Ascending aorta (tissue), 2 donors: ENCODE results near the gene CENPP. TPM values are rescaled to one million over a fixed set of nuclear protein-coding genes. Genes with fewer than 3 reads are reported as not detected.

Experiments used
- DNase-seq, 2 donors: peaks; one replicate each; pipeline ENCODE4 v3.0.0-alpha.2; 2019; ENCODE audit warnings: low spot score in 2 of 2
- H3K27ac ChIP-seq, 2 donors: fragments of 200-600 bp; sonication (generic); one replicate each; pipeline ENCODE4 v1.5.1; 2016 to 2017; ENCODE audit warnings: mild to moderate bottlenecking in 1 of 2
- H3K27me3 ChIP-seq: fragments of 200-600 bp; sonication (generic); one replicate; pipeline ENCODE4 v1.5.1; 2017
- H3K36me3 ChIP-seq, 2 donors: fragments of 200-600 bp; sonication (generic); one replicate each; pipeline ENCODE4 v1.5.1; 2016
- H3K4me1 ChIP-seq, 2 donors: fragments of 200-600 bp; sonication (generic); one replicate each; pipeline ENCODE4 v1.5.1; 2016 to 2017; ENCODE audit warnings: mild to moderate bottlenecking in 1 of 2
- H3K4me3 ChIP-seq, 2 donors: fragments of 200-600 bp; sonication (generic); one replicate each; pipeline ENCODE4 v1.5.1; 2016 to 2017; ENCODE audit warnings: mild to moderate bottlenecking in 1 of 2
- H3K9me3 ChIP-seq, 2 donors: fragments of 200-600 bp; sonication (generic); one replicate each; pipeline ENCODE4 v1.5.1; 2016
- CTCF ChIP-seq, 3 experiments: fragments of 200-600 bp in 2 of 3; fragments of 450-650 bp in 1 of 3; sonication (generic) in 2 of 3; IDR thresholded peaks; one replicate each; pipeline ENCODE4 v1.5.1; 2016 to 2019; ENCODE audit warnings: antibody characterized with exemption in 3 of 3, mild to moderate bottlenecking in 1 of 3, moderate library complexity in 1 of 3
- intact Hi-C: fragments of 100-400 bp; cut with DNase I; formaldehyde crosslinking; loops from one replicate; pipeline ENCODE4 v1.15.1; 2023
- total RNA-seq: library from RNA; depleted of rRNA; stranded (reverse); fragments of >200 nt; gene quantifications from one replicate; pipeline ENCODE4 v1.1.0, GENCODE V29; 2016

CENPP gene
- total RNA-seq, 1 donor from 2014 or later, result 0.43 TPM

GRCh38 chr9:92327283-92327850 is 1.6 kb downstream of the CENPP start:
- Histone ChIP-seq H3K4me3 (no peak overlapping the region), H3K4me1 (peaks cover 0 to 16% of the 10 kb centered on the region in 2 donors), H3K27ac (no peak overlapping the region), H3K27me3 (no peaks in the 10 kb centered on the region), H3K36me3 (peaks cover 4 to 8% of the 10 kb centered on the region in 2 donors), H3K9me3 (no peaks in the 10 kb centered on the region)
- intact Hi-C loops, result loop anchor here (10.0 kb wide), 1 partner anchor 437 kb away; the partner anchor contains the start of gene BICD2
- DNase-seq, result no peak
- TF ChIP-seq CTCF (IDR thresholded peaks at IDR 0.05), result no peak

GRCh38 chr9:92328225-92328624 is 2.5 kb downstream of the CENPP start:
- Histone ChIP-seq H3K4me3 (no peak overlapping the region), H3K36me3 (no peaks in the 10 kb centered on the region), H3K4me1 (peaks cover 0 to 16% of the 10 kb centered on the region in 2 donors), H3K9me3 (no peaks in the 10 kb centered on the region), H3K27ac (no peak overlapping the region), H3K27me3 (no peaks in the 10 kb centered on the region)
- DNase-seq, result no peak
- intact Hi-C loops, result loop anchor here (10.0 kb wide), 1 partner anchor 437 kb away; the partner anchor contains the start of gene BICD2
- no peak for TF ChIP-seq CTCF (IDR thresholded peaks at IDR 0.05)

- no peaks in the 10 kb centered on the region for H3K9me3 ChIP-seq
- intact Hi-C loops, result no loop called here
- H3K36me3 ChIP-seq, result peaks cover 0 to 5% of the 10 kb centered on the region in 2 donors
- no peak overlapping the region for H3K27ac ChIP-seq
- no peak for DNase-seq
- H3K4me3 ChIP-seq, result no peak overlapping the region
- H3K27me3 ChIP-seq, result no peaks in the 10 kb centered on the region
- H3K4me1 ChIP-seq, result no peaks in the 10 kb centered on the region
- TF ChIP-seq CTCF (IDR thresholded peaks at IDR 0.05), result no peak
Observed at GRCh38 chr9:92332577-92333281, 7.0 kb downstream of the CENPP start.

GRCh38 chr9:92333282-92333634 is 7.5 kb downstream of the CENPP start:
- no peaks in the 10 kb centered on the region for H3K4me1 ChIP-seq
- no peaks in the 10 kb centered on the region for H3K9me3 ChIP-seq
- no peak for DNase-seq
- H3K27me3 ChIP-seq, result no peaks in the 10 kb centered on the region
- H3K4me3 ChIP-seq, result no peak overlapping the region
- no peak for TF ChIP-seq CTCF (IDR thresholded peaks at IDR 0.05)
- peaks cover 0 to 5% of the 10 kb centered on the region in 2 donors for H3K36me3 ChIP-seq
- intact Hi-C loops, result no loop called here
- H3K27ac ChIP-seq, result no peak overlapping the region

- H3K4me3 ChIP-seq, result no peak overlapping the region
- no peaks in the 10 kb centered on the region for H3K36me3 ChIP-seq
- no peaks in the 10 kb centered on the region for H3K27me3 ChIP-seq
- H3K4me1 ChIP-seq, result peaks cover 0 to 3% of the 10 kb centered on the region in 2 donors
- intact Hi-C loops, result no loop called here
- peak overlapping the region; percentile 45 to 72 for H3K27ac ChIP-seq
- no peak for TF ChIP-seq CTCF (IDR thresholded peaks at IDR 0.05)
- DNase-seq, result no peak
- H3K9me3 ChIP-seq, result no peaks in the 10 kb centered on the region
Observed at GRCh38 chr9:92341578-92341977, 15.8 kb downstream of the CENPP start.
